GM12878 (cell line): ENCODE results near the gene MITF. TPM values are rescaled to one million over a fixed set of nuclear protein-coding genes. Genes with fewer than 3 reads are reported as not detected.
A peak's percentile ranks its signal among the peaks of the same experiment; 100 is the strongest.

Experiments used
- ATAC-seq: fragments of 200-7000 bp; cut with Tn5 transposase; 3 replicates; pipeline ENCODE4 v1.9.1; 2020; ENCODE audit warnings: mild to moderate bottlenecking, moderate library complexity
- BruUV-seq: library from RNA; stranded (reverse); fragments of 400-500 nt; replicated peaks from 2 replicates; lab custom pipeline; 2021; lab: Mats Ljungman, UMichigan
- CTCF ChIA-PET: fragments of 300-600 bp; sonication (Branson Sonifier 250); formaldehyde crosslinking; extraction: SDS; loops from one replicate; lab custom pipeline; 2021; ENCODE audit warnings: inconsistent platforms; lab: Yijun Ruan, JAX
- POLR2A ChIA-PET: fragments of 350-600 bp; formaldehyde crosslinking; extraction: SDS; loops from one replicate; lab custom pipeline; 2021; ENCODE audit warnings: inconsistent platforms; lab: Charles Lee
- RAD21 ChIA-PET: fragments of 300-600 bp; sonication (Branson Sonifier 250); formaldehyde crosslinking; loops from one replicate; lab custom pipeline; 2023; ENCODE audit warnings: antibody characterized with exemption; ENCODE audit not compliant: unreplicated experiment; lab: Charles Lee
- SMC1A ChIA-PET: fragments of 300-600 bp; sonication (Branson Sonifier 250); formaldehyde crosslinking; loops from one replicate; lab custom pipeline; 2023; ENCODE audit not compliant: unreplicated experiment, uncharacterized antibody; lab: Charles Lee
- DNase-seq: peaks from one replicate; pipeline ENCODE4 v3.0.0-alpha.2; 2011; ENCODE audit warnings: low read depth, low spot score
- FAIRE-seq: peaks from 3 replicates; lab custom pipeline; 2011; peaks lifted over from hg19 to GRCh38; lab: Jason Lieb, UNC
- H2AFZ ChIP-seq: 2 replicates; pipeline ENCODE4 v1.6.0; 2011; ENCODE audit warnings: low read depth, low read length, control low read depth; ENCODE audit not compliant: control insufficient read depth
- H3K27ac ChIP-seq: 2 replicates; pipeline ENCODE4 v1.5.1; 2011; ENCODE audit warnings: control low read depth; ENCODE audit not compliant: control insufficient read depth, insufficient read depth
- H3K27me3 ChIP-seq, 2 experiments: replicated peaks in 1 of 2; 2 replicates each; pipeline versions ENCODE4 v1.6.0 to v1.6.1; 2011; ENCODE audit warnings: low read length in 1 of 2; ENCODE audit not compliant: control insufficient read depth in 2 of 2, insufficient read depth in 2 of 2
- H3K36me3 ChIP-seq, 2 experiments: 2 replicates each; pipeline ENCODE4 v1.5.1; 2011; ENCODE audit warnings: low read length in 1 of 2; ENCODE audit not compliant: control insufficient read depth in 2 of 2, insufficient read depth in 2 of 2
- H3K4me1 ChIP-seq: 2 replicates; pipeline ENCODE4 v1.6.1; 2011; ENCODE audit warnings: mild to moderate bottlenecking, low read length, moderate library complexity, mixed read lengths; ENCODE audit not compliant: control insufficient read depth, insufficient read depth
- H3K4me2 ChIP-seq: 2 replicates; pipeline ENCODE4 v1.6.0; 2011; ENCODE audit warnings: control low read depth; ENCODE audit not compliant: control insufficient read depth, insufficient read depth
- H3K4me3 ChIP-seq: fragments of 200-600 bp; sonication (generic); 2 replicates; pipeline ENCODE4 v1.5.1; 2016
- H3K79me2 ChIP-seq: 2 replicates; pipeline ENCODE4 v1.6.0; 2011; ENCODE audit warnings: low read length; ENCODE audit not compliant: control insufficient read depth, insufficient read depth
- H3K9ac ChIP-seq: 2 replicates; pipeline ENCODE4 v1.8.0; 2011; ENCODE audit warnings: low read length, control low read depth, mixed read lengths; ENCODE audit not compliant: control insufficient read depth, insufficient read depth
- H3K9me3 ChIP-seq: replicated peaks from 3 replicates; pipeline ENCODE4 v1.5.1; 2011; ENCODE audit warnings: mild to moderate bottlenecking, low read length; ENCODE audit not compliant: control insufficient read depth, insufficient read depth
- H4K20me1 ChIP-seq: 2 replicates; pipeline ENCODE4 v1.6.0; 2011; ENCODE audit not compliant: control insufficient read depth, insufficient read depth
- ASH2L ChIP-seq: fragments of 300-600, 200-600 bp; sonication (generic); IDR thresholded peaks from 2 replicates; pipeline ENCODE4 v1.6.1; 2017; ENCODE audit warnings: low read depth, mild to moderate bottlenecking, borderline replicate concordance
- CEBPZ ChIP-seq: fragments of 150-350 bp; IDR thresholded peaks from 2 replicates; pipeline ENCODE4 v1.6.1; 2016; ENCODE audit warnings: low read depth, low read length
- FOS ChIP-seq: IDR thresholded peaks from 3 replicates; pipeline ENCODE4 v1.6.1; 2011; ENCODE audit warnings: borderline replicate concordance; ENCODE audit not compliant: insufficient read length; ENCODE audit errors: extremely low read depth
- SUPT20H ChIP-seq: IDR thresholded peaks from 2 replicates; pipeline ENCODE4 v1.6.1; 2011; ENCODE audit warnings: low read depth, mild to moderate bottlenecking, low read length, moderate library complexity, borderline replicate concordance; ENCODE audit not compliant: control insufficient read depth
- USF1 ChIP-seq: IDR thresholded peaks from 2 replicates; pipeline ENCODE4 v1.6.1; 2011; ENCODE audit warnings: borderline replicate concordance, low read depth, mild to moderate bottlenecking, moderate library complexity, mixed read lengths, low read length; ENCODE audit not compliant: insufficient read depth; ENCODE audit errors: extremely low read length
- ZBTB11 ChIP-seq: fragments of 450-650 bp; formaldehyde crosslinking; IDR thresholded peaks from 2 replicates; pipeline ENCODE4 v1.5.0; 2022; ENCODE audit warnings: mild to moderate bottlenecking, missing genetic modification characterization
- WGBS: methylation state at CpG from one replicate; pipeline ENCODE4 v1.1.6; 2016; ENCODE audit warnings: low lambda C conversion rate; ENCODE audit not compliant: insufficient replicate concordance, insufficient coverage; ENCODE audit errors: missing lambda C conversion rate; 5-methylcytosine and 5-hydroxymethylcytosine counted together
- in situ Hi-C: fragments of 300-500 bp; cut with MboI; formaldehyde crosslinking; loops from 9 replicates; pipeline ENCODE4 v1.14.3; 2018; ENCODE audit warnings: mixed read lengths
- intact Hi-C: fragments of 100-400 bp; cut with micrococcal nuclease; formaldehyde crosslinking; loops from one replicate; pipeline ENCODE4 v1.14.2; 2022; ENCODE audit not compliant: unreplicated experiment
- polyA plus RNA-seq, 11 experiments: library from polyadenylated mRNA; depleted of rRNA in 4 of 11; unstranded in 6 of 11; stranded (reverse) in 5 of 11; fragments of >200 nt; fragmentation: Nextera tagmentation in 4 of 11; fragmentation: Illumina TruSeq in 1 of 11; extraction: Ambion mirVana in 4 of 11; extraction: Trizol in 1 of 11; gene quantifications; 1 replicate in 1 of 11; 2 replicates in 10 of 11; pipeline versions ENCODE4 v1.2.1 to v1.2.3, GENCODE V29; 2011 to 2016; ENCODE audit warnings: inconsistent platforms in 2 of 11, missing spikeins in 2 of 11, low read depth in 1 of 11
- total RNA-seq, 4 experiments: library from RNA; depleted of rRNA in 3 of 4; stranded (reverse); fragments of >200 nt in 3 of 4; fragmentation: Illumina TruSeq in 1 of 4; extraction: Trizol in 1 of 4; gene quantifications; 2 replicates each; pipeline versions ENCODE4 v1.2.1 to v1.2.3, GENCODE V29; 2013 to 2021

MITF gene
- total and polyA plus RNA-seq, 10 of the 15 experiments (the other 5 are each of a cell fraction or from before 2014, with no cell fraction given) = under 0.01 to 0.90 (median 0.06) TPM; not detected in 3

GRCh38 chr3:69993757-69994156 lies 254.5 kb downstream of the MITF start:
- intact Hi-C loops (no loop called here), in situ Hi-C loops (no loop called here)
- no peak for FAIRE-seq
- SMC1A ChIA-PET = no interaction called here
- H3K27ac ChIP-seq = no peak overlapping the region
- H3K27me3 ChIP-seq = no peaks in the 10 kb centered on the region
- no peaks in the 10 kb centered on the region for H3K4me1 ChIP-seq
- no TSS peak for BruUV-seq
- no peaks in the 10 kb centered on the region for H3K36me3 ChIP-seq
- CTCF ChIA-PET = no interaction called here
- no peak overlapping the region for H3K4me2 ChIP-seq
- H4K20me1 ChIP-seq = no peaks in the 10 kb centered on the region
- ATAC-seq = peak; percentile 29; the same call in 2 of the 3 replicates
- WGBS = 25% methylated on average over 4 of the region's 4 CpGs
- POLR2A ChIA-PET = no interaction called here
- no peaks in the 10 kb centered on the region for H3K9me3 ChIP-seq
- DNase-seq = no peak
- TF ChIP-seq CEBPZ (no peak), ASH2L (no peak), ZBTB11 (CRISPR knock-in tag) (no peak), FOS (no peak), USF1 (no peak), SUPT20H (no peak)
- TF ChIP-seq, all 136 proteins: peak for 0
- Histone ChIP-seq H3K79me2 (no peaks in the 10 kb centered on the region), H3K9ac (no peak overlapping the region), H2AFZ (no peak overlapping the region), H3K4me3 (no peak overlapping the region)
- RAD21 ChIA-PET = no interaction called here
